Measurements from ENCODE around the gene UBAP1L.

GRCh38 chr15:65081758-65082157 is 33.2 kb downstream of the UBAP1L start:
- TF ChIP-seq CTCF (IDR thresholded peaks at IDR 0.05) (no peak), POLR2A (IDR thresholded peaks at IDR 0.05) (no peak)

Measured in testis (tissue), 2 donors.